Kasumi-1 (cell line): Measurements from ENCODE around the gene STAT1.

Source experiments
- DNase-seq, 2 experiments: peaks; one replicate each; lab custom pipeline; 2025; lab: John Stamatoyannopoulos, UW

STAT1 gene

GRCh38 chr2:191031256-191031655 is 17.3 kb upstream of the STAT1 start:
- DNase-seq, result no peak

GRCh38 chr2:191030521-191031154 is 16.7 kb upstream of the STAT1 start:
- peak; percentile 80 to 87 for DNase-seq

- no peak for DNase-seq
Observed at GRCh38 chr2:191029280-191029950, 15.4 kb upstream of the STAT1 start.

- DNase-seq, result no peak
Observed at GRCh38 chr2:191026377-191026776, 12.4 kb upstream of the STAT1 start.

GRCh38 chr2:191025135-191025534 is 11.2 kb upstream of the STAT1 start:
- no peak for DNase-seq

GRCh38 chr2:191023235-191023679 is 9.3 kb upstream of the STAT1 start:
- no peak for DNase-seq

- DNase-seq, result peak; percentile 49 to 76
Observed at GRCh38 chr2:191020742-191021381, 6.9 kb upstream of the STAT1 start.

GRCh38 chr2:191020221-191020741 is 6.3 kb upstream of the STAT1 start:
- peak; percentile 99 to 100 for DNase-seq

- no peak for DNase-seq
Observed at GRCh38 chr2:191019376-191019775, 5.4 kb upstream of the STAT1 start.

GRCh38 chr2:191018643-191019119 is 4.7 kb upstream of the STAT1 start:
- DNase-seq, result no peak

- no peak for DNase-seq
Observed at GRCh38 chr2:191018048-191018447, 4.1 kb upstream of the STAT1 start.

GRCh38 chr2:191015831-191016230 is 1.9 kb upstream of the STAT1 start:
- DNase-seq, result no peak

GRCh38 chr2:191015239-191015638 is 1.3 kb upstream of the STAT1 start:
- DNase-seq, result no peak

GRCh38 chr2:191014653-191015020 is 666 bp upstream of the STAT1 start:
- no peak for DNase-seq

GRCh38 chr2:191013682-191013931 is 364 bp downstream of the STAT1 start:
- peak; percentile 54 to 59 for DNase-seq

- DNase-seq, result peak in 1 of 2 experiments; percentile 26
Observed at GRCh38 chr2:191012845-191013681, 908 bp downstream of the STAT1 start.

GRCh38 chr2:191012346-191012745 is 1.6 kb downstream of the STAT1 start:
- no peak for DNase-seq

GRCh38 chr2:191010887-191011885 is 2.8 kb downstream of the STAT1 start:
- DNase-seq, result no peak

GRCh38 chr2:191009541-191010374 is 4.2 kb downstream of the STAT1 start:
- DNase-seq, result no peak

GRCh38 chr2:191008286-191008685 is 5.7 kb downstream of the STAT1 start:
- DNase-seq, result no peak
